Stimulated activated CD4-positive, alpha-beta T cell treated with anti-CD3 and anti-CD28 coated beads, TNF-alpha, amount 100 ng/mL, for 4 hours (primary cell): ENCODE measurements around the gene OVCA2.

Source experiments
- DNase-seq, 3 experiments: peaks; one replicate each; pipeline ENCODE4 v3.0.0-alpha.2; 2020; ENCODE audit warnings: low read depth in 3 of 3

OVCA2 gene

DNA sequence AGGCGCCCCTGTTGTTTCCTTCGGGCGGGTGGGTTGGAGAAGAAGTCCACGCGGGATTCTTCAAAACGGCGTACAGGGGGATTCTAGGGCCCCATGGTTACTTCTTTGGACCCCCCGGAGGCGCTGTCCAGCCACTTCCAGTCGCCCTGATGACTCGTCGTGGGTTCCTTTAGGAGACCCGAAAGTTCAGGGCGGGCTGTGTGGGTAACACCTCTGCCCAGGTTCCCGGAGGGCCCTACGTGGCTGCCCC is 12.4 kb downstream of the OVCA2 start:
- DNase-seq: peak in 1 of 3 experiments; percentile 29

DNA sequence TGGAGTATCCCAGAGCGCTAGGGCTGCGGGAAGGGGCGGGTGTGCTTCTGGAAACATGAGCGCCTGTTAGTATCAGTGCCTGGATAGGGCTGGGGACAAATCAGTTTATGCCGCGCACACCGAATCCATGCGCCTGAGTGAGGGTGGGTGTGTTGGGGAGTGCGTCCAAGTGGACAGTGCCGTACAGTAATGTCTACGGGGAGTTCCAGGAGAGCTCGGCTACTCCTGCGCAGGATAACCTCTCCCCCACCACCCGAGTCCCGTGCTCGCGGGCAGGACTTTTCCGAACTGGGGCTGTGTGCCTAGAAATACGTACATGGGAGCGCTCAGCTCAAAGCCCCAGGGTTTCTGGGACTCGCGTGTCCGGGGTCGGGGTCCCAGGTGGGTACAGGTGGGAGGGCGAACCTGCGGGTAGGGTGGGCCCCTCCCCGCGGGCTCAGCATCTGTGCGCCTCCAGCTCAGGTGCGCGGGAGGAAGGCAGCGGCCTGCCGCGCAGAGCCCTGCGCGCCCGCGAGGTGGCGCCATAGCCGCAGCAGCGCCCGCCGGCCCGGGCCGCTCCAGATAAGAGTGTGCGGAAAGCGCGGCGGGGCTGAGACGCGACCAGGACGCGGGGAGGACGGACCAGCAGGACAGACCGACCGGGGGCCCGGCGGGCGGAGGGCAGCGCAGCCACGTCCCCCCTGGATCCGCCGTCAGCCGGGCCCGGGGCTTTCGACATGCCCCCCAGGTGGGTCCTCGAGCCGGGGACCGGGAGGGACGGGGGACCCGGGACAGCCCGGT is 12.9 kb downstream of the OVCA2 start, which contains the start of gene HIC1:
TSS of gene HIC1 (plus strand) at position 592 of the 780 bp plus-strand sequence. CDS start 1,588 bp downstream, outside the sequence.
- DNase-seq: peak; percentile 57 to 71 (median 71)

DNA sequence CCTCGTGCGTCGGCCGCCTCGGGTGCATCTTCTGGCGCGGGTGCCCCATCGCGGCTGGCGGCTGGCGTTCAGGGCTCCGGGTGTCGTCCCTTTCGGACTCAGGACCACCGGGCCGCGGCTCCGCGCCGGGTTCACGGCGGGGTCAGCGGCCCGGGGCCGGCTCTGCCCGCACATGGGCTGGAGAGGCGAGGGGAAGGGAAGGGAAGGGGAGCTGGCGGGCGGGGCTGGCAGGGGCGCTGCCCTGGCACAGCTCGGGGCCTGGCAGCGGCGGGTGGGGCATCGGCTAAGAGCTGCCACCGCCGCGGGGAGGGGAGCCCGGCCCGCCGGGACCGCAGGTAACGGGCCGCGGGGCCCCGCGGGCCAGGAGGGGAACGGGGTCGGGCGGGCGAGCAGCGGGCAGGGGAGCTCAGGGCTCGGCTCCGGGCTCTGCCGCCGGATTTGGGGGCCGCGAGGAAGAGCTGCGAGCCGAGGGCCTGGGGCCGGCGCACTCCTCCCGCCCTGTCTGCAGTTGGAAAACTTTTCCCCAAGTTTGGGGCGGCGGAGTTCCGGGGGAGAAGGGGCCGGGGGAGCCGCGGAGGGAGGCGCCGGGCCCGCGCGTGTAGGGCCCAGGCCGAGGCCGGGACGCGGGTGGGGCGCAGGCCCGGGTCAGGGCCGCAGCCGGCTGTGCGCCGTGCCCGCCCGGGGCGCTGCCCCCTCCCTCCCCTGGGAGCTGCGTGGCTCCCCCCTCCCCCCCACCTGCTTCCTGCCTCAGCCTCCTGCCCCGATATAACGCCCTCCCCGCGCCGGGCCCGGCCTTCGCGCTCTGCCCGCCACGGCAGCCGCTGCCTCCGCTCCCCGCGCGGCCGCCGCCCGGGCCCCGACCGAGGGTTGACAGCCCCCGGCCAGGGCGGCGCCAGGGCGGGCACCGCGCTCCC is 13.7 kb downstream of the OVCA2 start:
- peak in 1 of 3 experiments; percentile 32 for DNase-seq

DNA sequence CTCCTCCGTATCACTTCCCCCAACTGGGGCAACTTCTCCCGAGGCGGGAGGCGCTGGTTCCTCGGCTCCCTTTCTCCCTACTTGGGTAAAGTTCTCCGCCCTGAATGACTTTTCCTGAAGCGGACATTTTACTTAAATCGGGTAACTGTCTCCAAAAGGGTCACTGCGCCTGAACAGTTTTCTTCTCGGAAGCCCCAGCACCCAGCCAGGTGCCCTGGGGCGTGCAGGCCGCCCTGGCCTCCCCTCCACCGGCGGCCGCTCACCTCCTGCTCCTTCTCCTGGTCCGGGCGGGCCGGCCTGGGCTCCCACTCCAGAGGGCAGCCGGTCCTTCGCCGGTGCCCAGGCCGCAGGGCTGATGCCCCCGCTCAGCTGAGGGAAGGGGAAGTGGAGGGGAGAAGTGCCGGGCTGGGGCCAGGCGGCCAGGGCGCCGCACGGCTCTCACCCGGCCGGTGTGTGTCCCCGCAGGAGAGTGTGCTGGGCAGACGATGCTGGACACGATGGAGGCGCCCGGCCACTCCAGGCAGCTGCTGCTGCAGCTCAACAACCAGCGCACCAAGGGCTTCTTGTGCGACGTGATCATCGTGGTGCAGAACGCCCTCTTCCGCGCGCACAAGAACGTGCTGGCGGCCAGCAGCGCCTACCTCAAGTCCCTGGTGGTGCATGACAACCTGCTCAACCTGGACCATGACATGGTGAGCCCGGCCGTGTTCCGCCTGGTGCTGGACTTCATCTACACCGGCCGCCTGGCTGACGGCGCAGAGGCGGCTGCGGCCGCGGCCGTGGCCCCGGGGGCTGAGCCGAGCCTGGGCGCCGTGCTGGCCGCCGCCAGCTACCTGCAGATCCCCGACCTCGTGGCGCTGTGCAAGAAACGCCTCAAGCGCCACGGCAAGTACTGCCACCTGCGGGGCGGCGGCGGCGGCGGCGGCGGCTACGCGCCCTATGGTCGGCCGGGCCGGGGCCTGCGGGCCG is 14.7 kb downstream of the OVCA2 start:
- peak in 1 of 3 experiments; percentile 33 for DNase-seq

DNA sequence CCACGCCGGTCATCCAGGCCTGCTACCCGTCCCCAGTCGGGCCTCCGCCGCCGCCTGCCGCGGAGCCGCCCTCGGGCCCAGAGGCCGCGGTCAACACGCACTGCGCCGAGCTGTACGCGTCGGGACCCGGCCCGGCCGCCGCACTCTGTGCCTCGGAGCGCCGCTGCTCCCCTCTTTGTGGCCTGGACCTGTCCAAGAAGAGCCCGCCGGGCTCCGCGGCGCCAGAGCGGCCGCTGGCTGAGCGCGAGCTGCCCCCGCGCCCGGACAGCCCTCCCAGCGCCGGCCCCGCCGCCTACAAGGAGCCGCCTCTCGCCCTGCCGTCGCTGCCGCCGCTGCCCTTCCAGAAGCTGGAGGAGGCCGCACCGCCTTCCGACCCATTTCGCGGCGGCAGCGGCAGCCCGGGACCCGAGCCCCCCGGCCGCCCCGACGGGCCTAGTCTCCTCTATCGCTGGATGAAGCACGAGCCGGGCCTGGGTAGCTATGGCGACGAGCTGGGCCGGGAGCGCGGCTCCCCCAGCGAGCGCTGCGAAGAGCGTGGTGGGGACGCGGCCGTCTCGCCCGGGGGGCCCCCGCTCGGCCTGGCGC is 15.4 kb downstream of the OVCA2 start:
- no peak for DNase-seq

DNA sequence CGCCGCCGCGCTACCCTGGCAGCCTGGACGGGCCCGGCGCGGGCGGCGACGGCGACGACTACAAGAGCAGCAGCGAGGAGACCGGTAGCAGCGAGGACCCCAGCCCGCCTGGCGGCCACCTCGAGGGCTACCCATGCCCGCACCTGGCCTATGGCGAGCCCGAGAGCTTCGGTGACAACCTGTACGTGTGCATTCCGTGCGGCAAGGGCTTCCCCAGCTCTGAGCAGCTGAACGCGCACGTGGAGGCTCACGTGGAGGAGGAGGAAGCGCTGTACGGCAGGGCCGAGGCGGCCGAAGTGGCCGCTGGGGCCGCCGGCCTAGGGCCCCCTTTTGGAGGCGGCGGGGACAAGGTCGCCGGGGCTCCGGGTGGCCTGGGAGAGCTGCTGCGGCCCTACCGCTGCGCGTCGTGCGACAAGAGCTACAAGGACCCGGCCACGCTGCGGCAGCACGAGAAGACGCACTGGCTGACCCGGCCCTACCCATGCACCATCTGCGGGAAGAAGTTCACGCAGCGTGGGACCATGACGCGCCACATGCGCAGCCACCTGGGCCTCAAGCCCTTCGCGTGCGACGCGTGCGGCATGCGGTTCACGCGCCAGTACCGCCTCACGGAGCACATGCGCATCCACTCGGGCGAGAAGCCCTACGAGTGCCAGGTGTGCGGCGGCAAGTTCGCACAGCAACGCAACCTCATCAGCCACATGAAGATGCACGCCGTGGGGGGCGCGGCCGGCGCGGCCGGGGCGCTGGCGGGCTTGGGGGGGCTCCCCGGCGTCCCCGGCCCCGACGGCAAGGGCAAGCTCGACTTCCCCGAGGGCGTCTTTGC is 16.2 kb downstream of the OVCA2 start:
- no peak for DNase-seq

DNA sequence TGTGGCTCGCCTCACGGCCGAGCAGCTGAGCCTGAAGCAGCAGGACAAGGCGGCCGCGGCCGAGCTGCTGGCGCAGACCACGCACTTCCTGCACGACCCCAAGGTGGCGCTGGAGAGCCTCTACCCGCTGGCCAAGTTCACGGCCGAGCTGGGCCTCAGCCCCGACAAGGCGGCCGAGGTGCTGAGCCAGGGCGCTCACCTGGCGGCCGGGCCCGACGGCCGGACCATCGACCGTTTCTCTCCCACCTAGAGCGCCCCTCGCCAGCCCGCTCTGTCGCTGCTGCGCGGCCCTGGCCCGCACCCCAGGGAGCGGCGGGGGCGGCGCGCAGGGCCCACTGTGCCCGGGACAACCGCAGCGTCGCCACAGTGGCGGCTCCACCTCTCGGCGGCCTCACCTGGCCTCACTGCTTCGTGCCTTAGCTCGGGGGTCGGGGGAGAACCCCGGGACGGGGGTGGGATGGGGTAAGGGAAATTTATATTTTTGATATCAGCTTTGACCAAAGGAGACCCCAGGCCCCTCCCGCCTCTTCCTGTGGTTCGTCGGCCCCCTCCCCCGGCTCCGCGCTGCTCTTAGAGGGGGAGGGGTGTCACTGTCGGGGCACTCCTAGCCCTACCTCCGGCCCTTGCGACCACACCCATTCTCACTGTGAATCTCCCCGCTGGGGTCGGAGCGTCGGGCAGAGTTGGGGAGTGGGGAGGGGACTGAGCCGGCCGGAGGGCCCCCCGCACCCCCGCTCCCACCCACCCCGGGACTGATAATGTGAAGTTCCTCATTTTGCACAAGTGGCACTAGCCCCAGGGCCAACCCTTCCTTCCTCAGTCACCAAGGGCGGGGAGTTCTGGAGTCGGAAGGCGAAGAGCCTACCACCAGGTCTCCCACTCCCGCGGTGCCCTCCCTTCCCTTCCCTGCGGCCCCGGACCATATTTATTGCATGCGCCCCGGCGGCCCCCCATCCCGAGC is 17.0 kb downstream of the OVCA2 start:
- peak in 1 of 3 experiments; percentile 53 for DNase-seq

DNA sequence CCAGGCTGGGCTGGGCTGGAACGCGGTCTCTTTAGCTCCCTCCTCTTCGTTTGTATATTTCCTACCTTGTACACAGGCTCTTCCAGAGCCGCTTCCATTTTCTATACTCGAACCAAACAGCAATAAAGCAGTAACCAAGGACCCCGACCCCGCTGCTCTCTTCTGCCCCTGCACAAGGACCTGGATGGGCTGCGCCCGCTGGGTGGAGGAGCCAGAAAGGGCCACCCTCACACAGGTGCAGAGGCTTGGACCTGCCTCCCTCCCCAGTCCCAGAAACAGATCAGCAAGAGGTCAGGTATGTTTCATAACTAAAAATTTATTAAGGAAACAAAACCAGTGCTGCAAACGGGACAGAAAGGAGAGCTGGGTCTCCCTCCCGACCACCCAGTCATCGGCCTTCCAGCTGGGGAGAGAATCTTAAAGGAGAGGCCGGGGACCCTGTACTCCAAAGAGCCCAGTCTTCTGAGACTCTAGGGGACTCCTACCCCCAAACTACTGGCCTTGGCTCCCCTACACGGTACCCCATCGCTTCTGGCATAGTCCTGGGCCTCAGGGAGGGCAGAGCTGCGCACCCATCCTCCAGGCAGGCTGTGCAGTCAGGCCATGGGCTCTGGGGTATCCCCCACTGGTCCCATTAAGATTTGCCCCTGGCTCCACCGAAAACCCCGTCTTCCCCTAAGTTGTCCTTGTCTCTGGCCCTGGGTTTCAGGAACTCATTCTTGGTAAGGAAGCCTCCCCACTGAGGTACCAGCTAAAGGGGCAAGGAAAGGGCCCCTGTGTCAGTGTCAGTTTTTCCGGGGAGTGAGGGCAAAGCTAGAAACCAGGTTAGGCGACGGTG is 17.9 kb downstream of the OVCA2 start:
- DNase-seq: no peak

DNA sequence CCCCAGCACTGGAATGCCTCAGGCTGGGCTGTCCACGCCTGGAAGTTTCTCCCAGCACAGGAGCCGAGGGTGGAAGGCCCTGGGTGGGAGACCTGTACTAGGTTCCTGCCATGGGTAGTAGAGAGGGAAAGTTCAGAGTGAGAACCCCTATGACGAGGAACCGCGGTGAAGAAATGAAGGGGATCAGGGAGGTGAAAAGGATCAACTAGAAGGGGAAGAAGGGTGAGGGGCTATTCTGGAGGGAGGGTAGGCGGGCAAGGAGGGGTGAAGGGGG is 18.5 kb downstream of the OVCA2 start:
- no peak for DNase-seq

DNA sequence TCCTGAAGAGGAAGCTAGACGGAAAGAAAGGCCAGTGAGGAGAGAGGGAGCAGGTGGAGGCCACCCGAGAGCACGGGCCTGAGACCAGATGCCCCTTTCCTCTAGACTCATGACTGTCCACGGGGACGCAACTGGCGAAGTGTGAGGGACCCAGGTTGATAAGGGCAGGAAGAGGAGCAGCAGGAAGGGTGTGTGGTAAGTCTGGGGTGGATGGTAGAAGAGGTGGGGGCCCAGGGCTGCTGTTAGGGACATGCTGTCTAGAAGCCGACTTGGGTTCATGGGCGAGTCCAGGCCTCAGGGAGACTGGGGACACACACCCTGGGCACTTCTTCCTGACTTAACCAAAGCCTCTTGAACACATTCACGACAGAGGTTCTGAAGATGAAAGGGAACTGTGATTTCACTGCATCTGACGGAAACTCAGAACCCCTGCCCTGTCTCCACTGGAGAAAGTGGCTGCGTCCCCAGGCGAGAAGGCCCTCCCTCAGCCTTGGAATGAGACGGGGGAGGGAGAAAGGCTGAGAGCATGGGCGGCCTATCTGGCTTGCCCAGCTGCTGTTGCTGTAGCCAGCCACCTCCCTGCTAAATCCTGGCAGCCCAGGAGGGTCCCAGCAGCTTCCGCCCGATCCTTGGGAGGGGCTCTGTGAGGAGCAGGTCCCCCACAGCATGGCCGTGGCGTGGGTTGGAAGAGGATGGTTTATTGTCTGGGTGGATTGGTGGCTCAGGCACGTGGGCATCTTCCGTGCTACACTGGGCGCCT is 19.0 kb downstream of the OVCA2 start:
- no peak for DNase-seq

DNA sequence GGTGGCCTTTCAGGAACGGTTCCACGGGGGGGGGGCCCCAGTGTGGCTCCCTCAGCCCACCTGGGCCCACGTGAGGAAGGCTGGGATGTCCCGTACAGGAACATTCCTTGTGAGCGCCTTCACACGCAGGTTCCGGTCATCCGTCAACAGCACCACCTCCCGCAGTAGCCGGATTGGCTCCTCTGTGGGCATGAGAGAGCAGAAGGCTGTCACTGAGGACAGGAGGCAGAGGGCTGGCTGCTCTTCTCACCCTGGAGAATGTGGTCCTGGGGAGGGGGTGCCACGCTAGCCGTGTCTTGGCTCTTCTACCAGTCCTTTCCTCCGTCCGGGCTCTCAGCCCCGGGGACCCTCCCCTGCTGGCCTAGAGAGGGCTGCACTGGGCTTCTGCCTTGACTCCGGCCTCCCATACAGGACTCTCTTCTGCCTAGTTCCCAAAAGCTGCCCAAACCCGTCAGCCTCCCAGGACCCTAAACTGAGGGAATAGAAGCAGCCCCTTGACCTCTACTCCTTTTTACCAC is 19.7 kb downstream of the OVCA2 start:
- DNase-seq: no peak

DNA sequence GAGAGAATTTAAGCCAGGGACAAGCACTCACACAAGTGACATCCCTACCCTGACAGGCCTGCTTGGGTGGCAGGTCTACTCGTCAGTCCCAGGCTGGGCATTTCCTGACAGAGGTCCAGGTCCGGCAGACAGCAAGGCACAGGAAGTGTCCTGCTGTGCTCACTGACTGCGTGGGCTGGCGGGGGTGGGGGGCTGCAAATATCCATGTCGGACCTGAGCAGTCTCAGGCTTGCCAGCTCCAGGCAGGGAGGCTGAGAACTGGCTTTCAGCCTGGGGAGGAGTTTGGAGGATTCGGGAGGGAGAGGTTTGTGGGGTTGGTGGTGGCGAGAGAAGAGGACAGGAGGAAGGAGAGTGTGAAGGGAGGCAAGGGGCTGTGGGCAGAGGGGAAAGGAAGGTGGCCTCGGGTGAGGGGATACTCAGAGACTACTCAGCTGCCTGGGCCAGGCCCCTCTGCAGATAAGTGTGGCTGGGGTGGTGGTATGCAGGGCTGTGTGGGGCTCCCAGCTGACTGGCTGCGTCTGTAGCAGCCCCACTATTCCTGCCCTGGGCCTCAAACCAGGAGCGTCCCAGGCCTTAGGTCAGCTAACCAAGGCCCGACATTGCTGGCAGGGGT is 20.9 kb downstream of the OVCA2 start:
- DNase-seq: no peak

DNA sequence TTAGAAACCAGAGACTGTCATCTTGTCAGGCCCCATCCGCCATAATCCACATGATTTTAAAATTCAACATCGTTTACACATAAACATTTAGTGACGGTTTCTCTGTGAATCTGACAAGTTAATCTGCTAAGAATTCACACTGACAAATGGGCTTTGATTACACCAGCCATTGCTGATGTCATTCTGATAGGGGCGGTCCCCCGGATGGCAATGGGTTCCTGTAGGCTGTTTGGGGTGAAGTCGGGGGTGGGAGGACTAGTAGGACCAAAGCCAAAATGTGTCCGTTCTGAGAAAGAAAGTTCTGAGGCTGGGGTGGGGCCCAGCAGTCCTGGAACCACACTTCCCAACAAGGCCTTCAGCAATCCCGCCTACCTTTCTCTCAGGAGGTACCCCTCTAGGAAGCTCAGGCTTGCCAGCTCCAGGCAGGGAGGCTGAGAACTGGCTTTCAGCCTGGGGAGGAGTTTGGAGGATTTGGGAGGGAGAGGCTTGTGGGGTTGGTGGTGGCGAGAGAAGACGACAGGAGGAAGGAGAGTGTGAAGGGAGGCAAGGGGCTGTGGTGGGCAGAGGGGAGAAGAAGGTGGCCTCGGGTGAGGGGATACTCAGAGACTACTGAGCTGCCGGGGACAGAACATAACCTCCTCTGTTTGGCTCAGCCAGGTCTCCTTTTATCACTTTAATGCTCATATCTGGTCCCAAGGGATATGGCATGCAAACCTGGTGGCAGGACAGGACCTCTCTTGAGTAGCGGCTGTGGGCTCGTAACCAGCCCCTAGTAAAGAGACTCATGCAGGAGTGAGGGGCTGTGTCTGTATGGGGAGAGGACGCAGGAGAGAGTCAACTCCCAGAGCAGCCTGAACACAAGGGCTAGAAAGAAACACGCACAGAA is 21.7 kb downstream of the OVCA2 start:
- DNase-seq: no peak

DNA sequence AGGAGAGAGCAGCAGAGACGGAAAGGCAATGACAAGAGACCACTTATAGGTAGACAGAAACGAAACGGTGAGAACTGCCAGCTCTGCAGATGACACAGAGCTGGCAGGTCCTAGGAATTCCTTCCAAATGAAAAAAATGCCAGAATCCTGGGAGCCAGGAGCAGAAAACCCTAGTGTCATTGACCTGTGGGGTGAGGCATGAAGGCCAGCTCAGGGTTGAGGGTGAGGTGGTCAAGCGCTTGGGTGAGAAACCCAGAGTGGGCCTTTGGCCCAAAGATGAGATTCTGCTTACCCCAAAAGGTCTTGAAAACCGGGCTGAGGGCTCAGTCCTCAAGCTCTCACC is 22.3 kb downstream of the OVCA2 start:
- no peak for DNase-seq

DNA sequence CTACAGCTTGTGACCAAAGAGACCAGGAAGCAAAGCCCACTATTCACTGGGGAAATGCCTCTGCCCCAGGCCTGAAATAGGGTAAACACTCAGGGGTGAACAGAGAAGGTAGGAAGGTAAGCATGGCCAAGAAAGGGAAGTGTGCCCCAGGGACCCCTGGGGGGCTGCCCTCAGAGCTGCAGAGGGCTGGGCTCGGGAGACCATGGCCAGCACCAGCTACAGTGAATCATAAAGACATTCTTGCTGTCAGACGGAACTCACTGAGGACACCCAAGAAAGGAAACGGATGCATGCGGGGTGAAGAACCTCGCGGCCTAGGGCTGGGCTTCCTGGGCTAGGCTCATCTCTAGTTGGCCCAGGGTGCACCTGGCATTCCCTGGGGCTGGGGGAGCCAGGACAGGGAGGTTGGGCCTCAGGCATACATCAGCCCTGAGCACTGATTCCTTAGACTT is 22.7 kb downstream of the OVCA2 start:
- DNase-seq: no peak
